HG02798 (cell line): ENCODE data around the gene SELENOS.
A peak's percentile ranks its signal among the peaks of the same experiment; 100 is the strongest.

Source experiments
- ATAC-seq: cut with Tn5 transposase; IDR thresholded peaks from one replicate; pipeline ENCODE4 v1.9.1; 2021; ENCODE audit warnings: mild to moderate bottlenecking; ENCODE audit not compliant: unreplicated experiment, poor library complexity

Gene SELENOS

GRCh38 chr15:101277038-101277822 is at the start of gene SELENOS:
TSS of gene SELENOS (minus strand) at chr15:101277485. CDS start at chr15:101277417, 68 bp downstream.
- ATAC-seq, result peak; percentile 94

- ATAC-seq, result no peak
Measured at GRCh38 chr15:101326462-101327146, 49.3 kb upstream of the SELENOS start.

- no peak for ATAC-seq
Measured at GRCh38 chr15:101326026-101326315, 48.7 kb upstream of the SELENOS start.

GRCh38 chr15:101325263-101326025 is 48.2 kb upstream of the SELENOS start:
- ATAC-seq, result no peak

GRCh38 chr15:101324524-101325177 is 47.4 kb upstream of the SELENOS start:
- no peak for ATAC-seq

- no peak for ATAC-seq
Measured at GRCh38 chr15:101323793-101324523, 46.7 kb upstream of the SELENOS start.

- ATAC-seq, result no peak
Measured at GRCh38 chr15:101322854-101323477, 45.7 kb upstream of the SELENOS start.

- ATAC-seq, result no peak
Measured at GRCh38 chr15:101322016-101322695, 44.9 kb upstream of the SELENOS start.

GRCh38 chr15:101320501-101321052 is 43.3 kb upstream of the SELENOS start:
- no peak for ATAC-seq

GRCh38 chr15:101318839-101319238 is 41.6 kb upstream of the SELENOS start:
- no peak for ATAC-seq

- ATAC-seq, result no peak
Measured at GRCh38 chr15:101318147-101318819, 41.0 kb upstream of the SELENOS start.

- ATAC-seq, result no peak
Measured at GRCh38 chr15:101317336-101317872, 40.1 kb upstream of the SELENOS start.

GRCh38 chr15:101316529-101316928 is 39.2 kb upstream of the SELENOS start:
- ATAC-seq, result no peak

- ATAC-seq, result no peak
Measured at GRCh38 chr15:101315736-101316135, 38.5 kb upstream of the SELENOS start.

- no peak for ATAC-seq
Measured at GRCh38 chr15:101314336-101315125, 37.2 kb upstream of the SELENOS start.

- no peak for ATAC-seq
Measured at GRCh38 chr15:101313041-101313761, 35.9 kb upstream of the SELENOS start.
